HG02885 (cell line): Measurements from ENCODE around the gene PCGF5.
A peak's percentile ranks its signal among the peaks of the same experiment; 100 is the strongest.
"Not testable (repeated sequence)": the region's sequence is repeated elsewhere in the genome, so short reads cannot be mapped to it uniquely, and the experiment has no call there.

ENCODE experiments used
- ATAC-seq: cut with Tn5 transposase; IDR thresholded peaks from one replicate; pipeline ENCODE4 v1.9.1; 2021; ENCODE audit warnings: mild to moderate bottlenecking; ENCODE audit not compliant: unreplicated experiment, poor library complexity

PCGF5 gene

DNA sequence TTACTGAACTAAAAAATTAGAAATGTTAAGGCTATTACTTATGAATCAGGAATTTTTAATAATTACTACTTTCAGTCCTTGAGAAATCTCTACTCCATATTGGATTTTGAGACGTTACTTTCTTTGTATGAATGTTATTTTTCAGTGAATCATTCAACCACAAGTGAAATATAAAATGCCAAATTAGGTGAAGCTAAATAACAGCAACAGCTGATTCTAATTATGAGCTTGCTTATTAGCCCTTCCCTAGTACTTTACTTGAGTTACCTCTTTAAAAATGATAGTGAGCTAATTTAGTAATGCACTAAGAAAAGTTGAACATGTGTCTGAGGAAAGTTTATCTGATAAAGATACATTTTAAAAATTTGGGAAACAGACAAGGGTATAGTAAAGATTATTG lies 51.4 kb downstream of the PCGF5 start:
- no peak for ATAC-seq

DNA sequence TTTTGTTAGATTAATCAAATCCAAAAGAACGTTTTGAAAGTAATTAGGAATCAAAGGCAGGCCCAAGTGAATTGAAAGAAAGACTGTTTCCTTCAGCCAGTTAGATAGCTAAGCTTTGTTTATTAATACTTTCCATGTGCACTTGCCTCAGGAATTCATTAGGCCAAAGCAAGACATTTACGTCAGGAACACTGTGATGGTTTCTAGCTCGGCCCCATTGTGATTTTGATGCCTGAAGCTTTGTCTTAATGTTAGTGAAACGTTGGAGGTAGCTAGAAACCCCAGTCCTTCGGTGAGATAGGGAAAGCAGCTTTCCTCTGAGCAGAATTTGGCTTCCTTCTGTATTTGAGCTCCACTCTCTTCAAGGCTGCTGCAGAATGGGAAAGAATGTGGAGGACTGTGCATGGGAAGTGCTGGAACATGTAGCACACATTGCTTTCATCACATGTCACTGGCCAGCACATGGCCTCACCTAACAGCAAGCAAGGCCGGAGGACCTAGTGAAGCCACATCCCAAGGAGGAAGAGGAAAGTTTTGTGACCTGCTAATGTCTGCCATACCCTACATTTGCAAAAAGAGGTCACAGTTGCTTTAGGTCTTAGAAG lies 64.1 kb downstream of the PCGF5 start:
- ATAC-seq = no peak

DNA sequence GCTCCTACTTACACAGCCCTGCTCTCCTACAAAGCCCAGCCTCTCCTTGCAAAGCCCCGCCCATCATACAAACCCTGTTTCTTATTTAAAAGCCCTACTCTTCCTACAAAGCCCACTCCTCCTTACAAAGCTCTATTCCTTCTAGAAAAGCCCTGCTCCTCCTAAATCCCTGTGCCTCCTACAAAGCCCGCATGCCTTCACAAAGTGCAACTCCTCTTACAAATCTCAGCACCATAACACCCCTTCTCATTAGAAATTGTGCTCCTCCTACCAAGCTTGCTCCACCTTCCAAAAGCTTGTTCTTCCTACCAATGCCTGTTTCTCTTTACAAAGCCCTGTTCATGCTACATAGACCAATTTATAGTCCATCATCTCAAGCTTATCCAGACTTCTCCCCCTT lies 66.1 kb downstream of the PCGF5 start:
- no peak for ATAC-seq

DNA sequence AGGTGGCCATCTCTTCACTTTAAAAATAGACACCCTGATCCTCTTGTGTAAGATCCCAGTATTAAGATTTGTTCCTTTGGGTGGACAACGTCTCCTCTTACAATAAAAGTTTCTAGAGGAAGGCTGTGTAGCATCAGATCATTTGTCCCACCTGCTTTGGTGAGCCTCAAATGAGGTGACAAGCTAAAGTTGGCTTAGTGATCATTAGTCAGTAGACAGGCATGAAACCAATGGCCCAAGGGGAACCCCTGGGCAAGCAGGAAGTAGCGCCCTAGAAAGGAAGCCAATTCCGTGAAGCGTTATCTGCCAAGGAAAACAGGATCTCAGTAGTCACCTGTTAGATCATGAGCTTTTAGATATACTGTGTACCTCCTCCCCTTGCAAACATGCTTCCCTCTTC lies 66.8 kb downstream of the PCGF5 start:
- no peak for ATAC-seq

DNA sequence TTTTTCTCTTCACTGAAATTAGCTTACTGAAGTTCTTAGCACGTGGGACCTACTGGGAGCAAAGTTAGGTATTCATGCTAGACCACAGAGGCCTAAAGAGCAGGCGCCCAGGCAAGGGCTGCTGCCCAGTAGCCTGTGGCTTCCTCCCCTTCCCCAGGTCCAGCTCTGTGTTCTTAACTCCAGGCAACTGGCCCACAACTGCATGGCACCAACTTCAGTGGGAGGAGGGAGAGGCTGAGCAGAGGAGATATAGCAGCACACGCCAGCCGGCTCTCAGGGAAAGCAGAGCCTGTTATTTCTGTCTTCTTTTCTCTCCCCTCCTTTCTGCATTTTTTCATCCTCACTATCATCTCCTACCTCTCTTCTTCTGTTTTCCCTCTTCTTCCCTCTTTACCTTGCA lies 67.4 kb downstream of the PCGF5 start:
- no peak for ATAC-seq

DNA sequence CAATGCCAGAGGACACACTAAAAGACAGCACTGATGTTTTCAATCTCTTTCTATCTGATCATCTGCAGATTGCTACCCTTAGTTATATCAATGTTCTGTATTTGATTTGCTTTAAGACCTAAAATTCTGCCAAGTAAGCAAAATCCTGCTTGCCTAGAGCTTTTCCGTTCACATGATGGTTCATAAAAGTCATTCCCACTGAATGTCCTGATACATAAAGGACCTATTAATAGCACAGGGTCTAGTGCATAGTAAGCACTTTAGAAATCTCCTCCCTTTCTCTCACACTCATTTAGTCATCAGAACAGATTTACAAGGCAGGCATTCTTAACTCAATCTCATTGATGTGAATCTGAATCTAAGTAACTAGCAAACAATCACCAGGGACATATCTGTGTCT lies 68.8 kb downstream of the PCGF5 start:
- ATAC-seq = no peak

DNA sequence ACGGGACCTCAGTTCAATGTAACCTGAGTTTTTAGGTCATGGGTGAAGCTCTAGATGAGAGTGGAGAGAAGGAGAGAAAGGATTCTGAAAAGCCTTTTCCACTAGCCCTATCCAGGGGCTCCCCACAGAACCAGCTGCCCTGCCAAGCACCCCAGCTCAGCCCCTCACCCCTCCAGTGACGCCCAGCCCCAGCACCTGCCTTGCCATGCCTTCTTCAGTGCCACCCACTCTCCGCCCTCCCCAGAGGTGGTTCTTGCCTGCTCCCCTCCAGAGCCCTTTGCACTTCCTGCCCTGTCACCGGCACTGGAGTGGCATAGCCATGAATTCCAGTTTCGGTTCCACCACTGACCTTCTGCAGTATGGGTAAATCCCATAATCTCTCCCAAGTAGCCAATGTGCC lies 70.1 kb downstream of the PCGF5 start:
- ATAC-seq = no peak

DNA sequence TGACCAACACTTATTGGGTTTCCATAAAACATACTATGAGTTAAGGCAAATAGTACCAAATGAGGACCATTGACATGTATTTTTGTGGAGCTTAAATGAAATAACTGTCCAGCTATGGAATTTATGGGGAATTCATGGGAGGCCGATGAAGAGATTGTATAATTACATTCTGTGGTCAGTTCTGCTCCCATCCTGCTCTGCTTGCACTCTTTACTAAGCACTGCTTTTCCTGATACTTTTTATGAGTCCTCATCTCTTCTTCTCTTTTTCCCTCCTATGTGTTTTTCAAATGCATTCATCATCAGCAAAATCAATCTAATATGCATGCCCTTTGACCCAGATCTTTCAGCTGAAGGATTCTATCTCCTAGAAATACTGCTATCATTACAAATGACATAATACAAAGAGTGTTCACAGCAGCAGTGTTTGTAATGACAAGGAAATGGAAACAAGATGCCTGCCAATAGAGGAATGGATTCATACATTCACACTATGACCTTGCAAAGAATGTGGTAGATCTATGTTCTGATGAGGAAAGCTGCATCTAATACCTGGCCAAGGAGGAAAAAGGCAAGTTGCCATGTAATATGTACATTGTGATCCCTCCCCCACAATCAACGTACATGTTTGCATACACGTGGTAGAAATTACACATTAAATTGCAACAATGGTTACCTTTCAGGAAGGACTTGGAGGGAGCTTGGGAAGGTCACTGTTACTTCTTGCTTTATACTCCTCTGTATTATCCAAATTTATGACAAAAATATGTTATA lies 73.9 kb downstream of the PCGF5 start:
- no peak for ATAC-seq

DNA sequence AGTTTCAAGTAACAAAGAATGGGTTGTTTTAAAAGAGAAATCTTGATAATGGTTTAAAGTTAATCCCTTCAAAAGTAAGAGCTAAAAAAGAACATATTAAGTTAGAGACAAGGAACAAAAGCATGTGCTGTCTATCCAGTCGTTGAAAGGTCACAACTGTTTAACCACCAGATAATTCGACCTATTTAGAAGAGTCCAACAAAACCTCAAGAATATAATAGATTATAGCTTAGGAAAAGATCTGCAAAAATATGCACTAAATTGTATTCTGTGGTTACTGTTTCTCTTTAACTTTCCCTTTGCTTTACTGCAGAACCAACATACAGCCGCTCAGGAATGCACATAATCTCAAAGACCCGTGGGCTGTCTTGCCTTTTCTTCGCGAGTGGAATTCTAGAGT lies 74.9 kb downstream of the PCGF5 start:
- ATAC-seq = no peak

DNA sequence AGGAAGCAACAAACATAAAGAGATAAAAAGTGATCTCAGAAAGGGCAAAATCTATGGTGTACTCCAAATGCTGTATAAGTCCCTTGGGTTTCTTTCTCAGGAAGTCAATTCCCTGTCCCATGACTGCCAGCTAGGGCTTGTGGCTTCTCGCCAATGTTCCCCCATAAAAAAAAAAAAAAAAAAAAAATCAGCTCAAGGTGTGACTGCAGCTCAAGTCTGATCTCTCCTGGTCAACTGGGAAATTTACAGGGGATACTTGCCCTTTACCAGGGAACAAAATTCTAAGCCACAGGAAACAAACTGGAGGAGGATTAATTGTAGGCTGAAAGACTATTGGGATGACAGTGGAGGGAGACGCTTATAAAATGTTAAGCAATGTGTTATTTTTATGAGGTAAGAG lies 76.0 kb downstream of the PCGF5 start:
- ATAC-seq = no peak

DNA sequence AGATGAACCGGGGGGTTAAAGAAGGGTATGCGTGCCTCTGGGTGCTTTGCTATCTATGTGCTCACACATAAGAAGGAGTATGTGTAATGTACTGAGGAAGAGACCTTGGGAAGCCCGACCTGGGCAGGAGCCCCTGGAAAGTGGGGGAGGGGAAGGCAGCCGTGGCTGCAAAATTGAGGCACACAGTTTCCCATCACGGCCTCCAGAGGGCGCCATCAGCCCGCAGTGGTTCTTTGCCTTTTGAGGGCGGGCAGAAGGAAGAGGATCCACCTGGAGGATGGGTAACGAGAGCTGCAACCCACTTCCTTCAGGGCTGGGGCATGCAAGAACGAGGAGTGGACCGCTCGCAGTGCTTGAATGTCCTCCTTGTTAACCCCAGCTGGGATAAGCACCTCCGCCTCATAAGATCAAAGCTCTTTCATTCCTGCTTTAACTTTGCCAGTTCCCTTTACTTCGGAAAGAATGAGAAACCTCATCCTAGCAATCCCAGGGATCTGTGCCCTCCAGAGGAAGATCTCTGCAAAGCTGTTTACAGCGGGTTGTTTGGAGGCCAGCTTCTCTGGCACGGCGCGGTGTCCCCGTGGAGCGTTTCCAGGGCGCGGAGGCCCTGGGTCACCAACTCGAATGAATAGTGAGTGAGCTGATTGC lies 77.9 kb downstream of the PCGF5 start:
- peak; percentile 93 for ATAC-seq

DNA sequence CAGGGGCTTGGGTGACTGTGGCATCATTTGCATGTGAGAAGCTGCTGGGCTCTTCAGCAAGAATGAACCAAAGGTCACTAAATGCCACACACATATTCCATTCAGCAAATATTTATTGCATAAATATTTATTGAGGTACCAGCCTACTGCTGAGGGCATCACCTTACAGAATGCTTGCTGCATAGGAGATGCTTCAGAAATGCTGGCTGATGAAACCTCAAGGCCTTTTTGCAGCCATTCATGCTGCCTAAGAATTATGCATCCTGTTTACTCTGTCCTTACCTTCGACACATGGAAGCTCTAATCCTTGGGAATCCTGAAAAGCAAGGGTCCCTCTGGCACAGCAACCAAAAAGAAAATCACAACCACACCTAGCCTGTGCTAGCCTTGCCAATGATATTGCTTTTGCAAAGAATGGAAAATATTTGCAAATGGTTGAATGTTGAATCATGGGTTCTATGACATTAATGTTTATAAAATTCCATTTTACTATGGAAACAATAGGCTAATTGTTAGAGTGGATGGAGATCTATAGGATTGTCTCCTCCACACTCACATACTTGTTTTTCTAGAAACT lies 79.6 kb downstream of the PCGF5 start:
- ATAC-seq = no peak

DNA sequence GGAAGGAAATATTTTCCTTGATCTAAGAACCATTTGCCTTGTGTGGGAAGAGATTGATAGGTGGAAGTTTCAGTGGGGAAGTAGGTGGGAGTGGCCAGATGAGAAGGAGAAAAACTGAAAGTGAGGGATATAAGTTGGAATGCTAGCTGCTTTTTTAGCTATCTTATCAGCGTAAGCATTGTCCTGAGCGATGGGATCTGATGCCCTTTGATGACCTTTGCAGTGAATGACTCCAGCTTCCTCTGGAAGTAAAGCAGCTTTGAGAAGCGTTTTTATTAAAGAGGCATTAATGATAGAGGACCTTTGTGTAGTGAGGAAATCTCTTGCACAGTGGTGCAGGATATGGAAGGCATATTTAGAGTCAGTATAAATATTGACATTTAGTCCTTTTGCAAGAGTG lies 82.5 kb downstream of the PCGF5 start:
- ATAC-seq = not testable (repeated sequence)

DNA sequence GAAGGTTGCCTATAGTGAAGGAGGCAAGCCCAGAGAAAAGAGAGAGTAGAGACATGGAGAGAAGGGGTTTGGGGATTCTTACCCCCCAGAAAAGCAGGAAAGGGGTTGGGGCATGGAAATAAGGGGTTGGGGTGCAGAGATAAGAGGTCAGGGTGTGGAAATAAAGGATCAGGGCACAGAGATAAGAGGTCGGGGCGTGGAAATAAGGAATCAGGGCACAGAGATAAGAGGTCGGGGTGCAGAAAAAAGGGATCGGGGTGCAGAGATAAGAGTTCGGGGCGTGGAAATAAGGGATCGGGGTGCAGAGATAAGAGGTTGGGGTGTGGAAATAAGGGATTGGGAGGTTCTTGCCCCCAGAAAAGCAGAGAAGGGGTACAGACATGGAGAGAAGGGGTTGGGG lies 85.5 kb downstream of the PCGF5 start:
- not testable (repeated sequence) for ATAC-seq

DNA sequence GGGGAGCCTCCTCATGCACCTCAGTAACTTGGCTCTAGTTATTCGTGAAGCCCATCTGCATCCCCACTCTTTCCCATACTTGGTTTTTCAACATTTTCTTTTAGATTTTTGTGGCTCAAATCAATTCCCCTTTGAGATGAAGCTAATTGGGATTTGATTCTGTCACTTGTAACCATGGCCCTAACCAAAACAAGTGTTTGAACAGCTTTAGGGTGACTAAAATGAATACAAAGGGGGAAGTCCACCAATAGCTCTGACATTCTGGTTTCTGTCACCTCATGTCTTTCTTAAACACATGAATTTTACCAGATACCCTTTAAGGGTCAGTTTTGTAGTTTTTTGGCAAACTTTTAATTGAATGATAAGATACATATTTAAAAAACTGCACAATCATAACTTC lies 87.0 kb downstream of the PCGF5 start:
- peak; percentile 62 for ATAC-seq

DNA sequence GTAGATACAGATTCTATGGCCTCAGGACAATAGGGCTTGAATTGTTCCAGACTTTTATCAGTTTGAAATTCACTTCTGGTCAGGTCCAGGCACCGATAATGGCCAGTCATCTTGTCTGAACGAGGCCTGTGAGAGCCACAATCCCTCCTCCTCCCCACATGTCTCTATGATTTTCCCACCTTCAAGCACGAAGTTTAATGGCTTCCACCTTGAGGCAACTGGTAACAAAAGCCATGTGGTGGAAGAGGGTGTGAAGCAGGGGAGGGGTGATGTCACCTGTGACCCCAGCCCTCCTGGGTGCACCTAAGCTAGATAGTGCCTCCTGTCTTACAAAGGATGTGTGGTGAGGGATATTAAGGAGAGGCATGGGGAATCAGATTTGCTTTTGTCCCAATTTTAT lies 89.2 kb downstream of the PCGF5 start:
- no peak for ATAC-seq

DNA sequence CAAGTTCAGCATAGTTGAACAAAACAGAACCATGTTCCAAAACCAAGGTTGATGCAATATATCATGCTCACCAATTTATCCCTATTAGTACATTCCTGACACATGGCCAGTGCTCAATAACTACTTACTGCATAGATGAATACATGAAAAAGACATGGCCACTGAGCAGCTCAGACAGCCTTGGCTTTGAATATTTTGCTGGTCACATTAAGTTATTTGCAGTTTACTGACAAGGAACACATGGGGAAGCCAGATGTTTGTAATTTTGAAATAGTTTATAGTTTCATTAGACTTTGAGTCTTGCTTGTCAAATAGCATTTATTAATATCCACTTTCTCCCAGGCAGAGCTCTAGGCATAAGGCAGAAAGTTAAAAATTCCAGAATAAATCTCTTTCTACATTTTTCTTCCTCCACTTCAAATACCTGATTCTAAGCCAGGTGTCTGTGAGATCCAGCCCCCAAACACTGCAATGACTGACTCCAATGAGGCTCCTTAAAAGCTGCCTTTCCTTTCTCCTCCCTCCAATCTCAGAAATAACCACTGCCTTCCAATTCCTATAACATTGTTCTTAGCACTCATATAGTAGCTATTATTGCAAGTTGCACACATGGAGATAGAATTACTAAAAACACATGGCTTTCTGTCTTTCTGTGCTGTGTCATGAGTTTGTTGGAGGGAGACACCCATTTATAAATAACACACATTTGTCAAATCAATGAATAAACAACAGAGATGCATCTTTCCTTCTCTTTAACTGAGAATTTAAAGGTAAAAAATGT lies 91.3 kb downstream of the PCGF5 start:
- no peak for ATAC-seq

DNA sequence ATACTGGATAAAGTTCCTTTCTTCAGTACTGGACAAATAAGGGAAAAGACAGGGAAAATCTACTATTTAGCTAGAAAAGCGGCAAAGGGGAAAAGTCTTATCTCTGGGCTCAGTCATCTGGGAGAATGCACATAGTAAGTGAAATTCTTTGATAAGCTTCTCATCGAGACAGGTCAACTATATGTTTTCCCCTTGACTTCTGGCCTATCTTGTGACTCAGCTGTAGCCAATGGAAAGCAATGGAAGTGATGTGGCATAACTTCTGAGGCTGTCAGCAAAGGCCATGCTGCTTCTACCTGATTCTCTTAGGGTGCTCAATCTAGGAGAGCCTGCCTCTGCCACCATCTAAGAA lies 91.9 kb downstream of the PCGF5 start:
- ATAC-seq = no peak

DNA sequence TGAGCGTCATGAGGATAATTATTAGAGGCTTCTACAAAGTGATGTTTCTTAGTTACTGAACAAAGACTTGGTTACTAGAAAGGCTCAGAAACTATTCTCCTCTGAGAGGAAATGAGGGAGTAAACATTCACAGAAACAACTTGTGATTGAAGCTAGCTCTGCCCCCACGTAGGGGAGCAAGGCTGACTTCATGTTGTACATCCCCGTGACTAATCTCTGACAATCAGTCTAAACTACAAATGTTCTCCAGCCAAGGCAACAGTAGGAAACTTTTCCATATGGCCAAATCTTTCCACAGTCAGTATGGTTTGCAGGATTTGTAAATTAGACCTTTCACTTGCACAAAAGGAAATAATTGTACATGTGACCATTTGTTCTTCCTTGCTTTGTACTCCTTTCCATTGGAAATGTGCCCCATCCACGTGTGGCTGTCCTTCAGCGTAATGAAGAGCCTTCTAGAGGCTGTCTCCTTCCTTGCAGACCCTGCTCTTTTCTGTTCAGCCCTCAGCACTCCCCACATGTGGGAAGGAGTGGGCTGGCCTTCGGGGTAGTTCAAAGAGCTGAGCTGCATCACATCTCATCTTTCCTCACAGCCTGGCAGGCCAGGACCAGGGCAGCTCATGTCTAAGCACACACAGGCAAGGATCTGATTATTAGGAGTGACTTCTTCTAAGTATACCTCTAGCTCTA lies 93.5 kb downstream of the PCGF5 start:
- ATAC-seq = no peak

DNA sequence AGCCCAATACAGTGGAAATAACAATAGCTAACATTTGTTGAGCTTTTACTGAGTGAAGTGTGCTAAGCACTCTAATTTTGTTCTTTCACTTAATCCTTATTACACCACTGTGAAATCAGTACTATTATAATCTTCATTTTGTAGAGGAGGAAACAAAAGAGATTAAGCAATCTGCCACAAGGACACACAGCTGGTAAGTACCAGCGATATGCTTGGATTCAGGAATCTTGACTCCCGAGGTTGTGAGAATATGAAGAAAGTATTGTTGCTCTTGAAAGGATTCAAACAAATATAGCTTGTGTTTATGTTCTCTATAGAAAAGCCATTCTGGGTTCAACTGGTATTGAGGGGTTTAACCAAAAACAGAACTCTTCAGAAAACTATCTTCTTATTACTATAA lies 96.0 kb downstream of the PCGF5 start:
- ATAC-seq = no peak
